ENCODE data around the gene GLTP. TPM values are rescaled to one million over a fixed set of nuclear protein-coding genes. Genes with fewer than 3 reads are reported as not detected.

Gene GLTP
- total and polyA plus RNA-seq, 2 of the 13 experiments (the other 11 are each of a cell fraction or from before 2014, with no cell fraction given), result 10.7 to 12.9 TPM

- TF ChIP-seq DDIT3 (CRISPR knock-in tag; IDR thresholded peaks at IDR 0.05), result no peak
These were observed 65.7 kb downstream of the GLTP start (continued) for GRCh38 chr12:109814600-109815150.

DNA sequence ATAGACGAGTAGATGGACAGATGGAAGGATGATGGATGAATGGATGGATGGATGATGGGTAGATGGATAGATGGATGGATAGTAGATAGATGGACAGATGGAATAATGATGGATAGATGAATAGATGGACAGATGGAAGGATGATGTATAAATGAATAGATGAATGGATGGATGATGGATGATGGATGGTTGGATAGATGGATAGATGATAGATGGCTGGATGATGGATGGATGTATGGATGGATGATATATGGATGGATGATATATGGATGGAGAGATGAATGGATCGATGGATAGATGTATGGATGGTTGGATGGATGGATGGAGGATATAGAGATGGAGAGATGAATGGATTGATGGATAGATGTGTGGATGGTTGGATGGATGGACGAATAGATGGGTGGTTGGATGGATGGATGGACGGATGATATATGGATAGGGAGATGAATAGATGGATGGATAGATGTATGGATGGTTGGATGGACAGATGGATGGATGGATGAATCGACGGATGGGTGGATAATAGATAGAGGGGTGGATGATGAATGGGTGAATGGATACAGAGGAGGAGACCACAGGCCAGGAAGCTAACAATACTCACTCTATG lies 66.4 kb downstream of the GLTP start:
- Histone ChIP-seq H3K4me2 (ENCODE audit: low read depth, low read length) (no peak overlapping the region), H3K4me1 (ENCODE audit: insufficient read depth, low read length) (peaks cover 30% of the 10 kb centered on the region), H3K27me3 (ENCODE audit: control insufficient read depth in 1 of 2, insufficient read depth in 2 of 2, low read length in 2 of 2) (no peaks in the 10 kb centered on the region), H3K9ac (ENCODE audit: insufficient read depth, low read depth, low read length) (no peak overlapping the region), H2AFZ (ENCODE audit: low read length) (no peak overlapping the region), H3K79me2 (ENCODE audit: insufficient read depth, low read length) (no peaks in the 10 kb centered on the region), H4K20me1 (ENCODE audit: insufficient read depth, low read length) (no peaks in the 10 kb centered on the region), H3K9me3 (ENCODE audit: low read length) (no peaks in the 10 kb centered on the region), H3K4me3 (replicated peaks in 1 of 3; ENCODE audit: insufficient read depth in 1 of 3, low read depth in 2 of 3, low read length in 3 of 3) (no peak overlapping the region), H3K36me3 (replicated peaks in 1 of 2; ENCODE audit: control insufficient read depth in 1 of 2, insufficient read depth in 2 of 2, low read length in 2 of 2) (no peaks in the 10 kb centered on the region), H3K27ac (ENCODE audit: extremely low read length, insufficient read depth, low read length) (no peak overlapping the region)
- in situ Hi-C loops (cut with HindIII; ENCODE audit: extremely low pct_ligation_motif_present, low pct_unique_long_range_greater_than_20kb), result no loop called here
- TF ChIP-seq ZNF788 (CRISPR knock-in tag; IDR thresholded peaks at IDR 0.05; ENCODE audit: borderline replicate concordance) (no peak), DR1 (CRISPR knock-in tag; IDR thresholded peaks at IDR 0.05) (no peak), ZNF253 (CRISPR knock-in tag; IDR thresholded peaks at IDR 0.05; ENCODE audit: borderline replicate concordance) (no peak), RARA (CRISPR knock-in tag; IDR thresholded peaks at IDR 0.05) (no peak), ZNF317 (CRISPR knock-in tag; IDR thresholded peaks at IDR 0.05) (peak; percentile 58; the same call in 1 of the 2 replicates)
- no TSS peak for BruUV-seq (replicated peaks)
- no peak for DNase-seq (ENCODE audit: low spot score)
- no peak for ATAC-seq
- 76% methylated on average over 6 of the region's 6 CpGs for WGBS (ENCODE audit: low lambda C conversion rate)
- intact Hi-C loops (cut with micrococcal nuclease; ENCODE audit: unreplicated experiment), result no loop called here
- FAIRE-seq, result no peak
- POLR2A ChIA-PET, result no interaction called here
- CTCF ChIA-PET (ENCODE audit: low intra/inter-chr PET ratio, low total read pairs), result no interaction called here

GRCh38 chr12:109811624-109811995 lies 68.7 kb downstream of the GLTP start:
- Histone ChIP-seq H3K27ac (ENCODE audit: extremely low read length, insufficient read depth, low read length) (no peak overlapping the region), H3K36me3 (replicated peaks in 1 of 2; ENCODE audit: control insufficient read depth in 1 of 2, insufficient read depth in 2 of 2, low read length in 2 of 2) (no peaks in the 10 kb centered on the region), H3K27me3 (ENCODE audit: control insufficient read depth in 1 of 2, insufficient read depth in 2 of 2, low read length in 2 of 2) (no peaks in the 10 kb centered on the region), H4K20me1 (ENCODE audit: insufficient read depth, low read length) (no peaks in the 10 kb centered on the region), H3K4me3 (replicated peaks in 1 of 3; ENCODE audit: insufficient read depth in 1 of 3, low read depth in 2 of 3, low read length in 3 of 3) (no peak overlapping the region), H3K9me3 (ENCODE audit: low read length) (no peaks in the 10 kb centered on the region), H3K79me2 (ENCODE audit: insufficient read depth, low read length) (no peaks in the 10 kb centered on the region), H3K9ac (ENCODE audit: insufficient read depth, low read depth, low read length) (no peak overlapping the region), H2AFZ (ENCODE audit: low read length) (no peak overlapping the region), H3K4me2 (ENCODE audit: low read depth, low read length) (no peak overlapping the region), H3K4me1 (ENCODE audit: insufficient read depth, low read length) (peaks cover 17% of the 10 kb centered on the region)
- peak; percentile 85 for ATAC-seq
- no peak for FAIRE-seq
- ChIA-PET CTCF (ENCODE audit: low intra/inter-chr PET ratio, low total read pairs) (interaction anchor here (1.6 kb wide), 1 partner anchor 34 kb away, joined by 10 read pairs; no protein-coding TSS in a partner anchor), POLR2A (no interaction called here)
- TF ChIP-seq KDM3A (CRISPR knock-in tag; IDR thresholded peaks at IDR 0.05; ENCODE audit: low read depth), result no peak
- TF ChIP-seq STAG1 (CRISPR knock-in tag; IDR thresholded peaks at IDR 0.05), result peak; percentile 42
- TF ChIP-seq, protein P1, sequence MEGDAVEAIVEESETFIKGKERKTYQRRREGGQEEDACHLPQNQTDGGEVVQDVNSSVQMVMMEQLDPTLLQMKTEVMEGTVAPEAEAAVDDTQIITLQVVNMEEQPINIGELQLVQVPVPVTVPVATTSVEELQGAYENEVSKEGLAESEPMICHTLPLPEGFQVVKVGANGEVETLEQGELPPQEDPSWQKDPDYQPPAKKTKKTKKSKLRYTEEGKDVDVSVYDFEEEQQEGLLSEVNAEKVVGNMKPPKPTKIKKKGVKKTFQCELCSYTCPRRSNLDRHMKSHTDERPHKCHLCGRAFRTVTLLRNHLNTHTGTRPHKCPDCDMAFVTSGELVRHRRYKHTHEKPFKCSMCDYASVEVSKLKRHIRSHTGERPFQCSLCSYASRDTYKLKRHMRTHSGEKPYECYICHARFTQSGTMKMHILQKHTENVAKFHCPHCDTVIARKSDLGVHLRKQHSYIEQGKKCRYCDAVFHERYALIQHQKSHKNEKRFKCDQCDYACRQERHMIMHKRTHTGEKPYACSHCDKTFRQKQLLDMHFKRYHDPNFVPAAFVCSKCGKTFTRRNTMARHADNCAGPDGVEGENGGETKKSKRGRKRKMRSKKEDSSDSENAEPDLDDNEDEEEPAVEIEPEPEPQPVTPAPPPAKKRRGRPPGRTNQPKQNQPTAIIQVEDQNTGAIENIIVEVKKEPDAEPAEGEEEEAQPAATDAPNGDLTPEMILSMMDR (CRISPR knock-in tag; IDR thresholded peaks at IDR 0.05), result peak; percentile 43
- peak; percentile 58 for TF ChIP-seq SMC3 (IDR thresholded peaks at IDR 0.05; ENCODE audit: low read length)
- 38% methylated on average over 4 of the region's 5 CpGs for WGBS (ENCODE audit: low lambda C conversion rate)
- intact Hi-C loops (cut with micrococcal nuclease; ENCODE audit: unreplicated experiment), result no loop called here
- no TSS peak for BruUV-seq (replicated peaks)
- in situ Hi-C loops (cut with HindIII; ENCODE audit: extremely low pct_ligation_motif_present, low pct_unique_long_range_greater_than_20kb), result no loop called here
- peak; percentile 36 for DNase-seq (ENCODE audit: low spot score)
